ENCODE measurements around the gene STK32B.

DNA sequence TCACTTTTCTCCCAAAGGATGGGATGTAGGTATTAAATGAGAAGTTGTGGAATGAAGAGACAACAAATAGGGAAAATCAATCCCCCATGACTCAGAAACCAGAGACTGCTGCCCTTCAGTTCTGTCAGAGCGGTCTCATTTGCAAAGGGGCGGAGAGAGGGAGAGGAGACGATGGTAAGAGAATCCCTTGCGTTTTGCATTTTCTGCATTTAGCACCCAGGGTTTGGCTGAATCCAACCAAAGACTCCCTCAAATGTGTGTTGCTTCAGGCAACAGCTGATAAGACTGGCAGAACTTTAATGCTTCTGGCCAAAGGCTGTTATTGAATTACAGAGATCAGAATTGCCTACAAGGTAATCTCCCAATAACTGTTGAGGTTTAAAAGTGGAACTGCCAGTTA lies 426.9 kb downstream of the STK32B start:
- TF ChIP-seq POLR2A (IDR thresholded peaks at IDR 0.05) = no peak
- TF ChIP-seq, protein P1, sequence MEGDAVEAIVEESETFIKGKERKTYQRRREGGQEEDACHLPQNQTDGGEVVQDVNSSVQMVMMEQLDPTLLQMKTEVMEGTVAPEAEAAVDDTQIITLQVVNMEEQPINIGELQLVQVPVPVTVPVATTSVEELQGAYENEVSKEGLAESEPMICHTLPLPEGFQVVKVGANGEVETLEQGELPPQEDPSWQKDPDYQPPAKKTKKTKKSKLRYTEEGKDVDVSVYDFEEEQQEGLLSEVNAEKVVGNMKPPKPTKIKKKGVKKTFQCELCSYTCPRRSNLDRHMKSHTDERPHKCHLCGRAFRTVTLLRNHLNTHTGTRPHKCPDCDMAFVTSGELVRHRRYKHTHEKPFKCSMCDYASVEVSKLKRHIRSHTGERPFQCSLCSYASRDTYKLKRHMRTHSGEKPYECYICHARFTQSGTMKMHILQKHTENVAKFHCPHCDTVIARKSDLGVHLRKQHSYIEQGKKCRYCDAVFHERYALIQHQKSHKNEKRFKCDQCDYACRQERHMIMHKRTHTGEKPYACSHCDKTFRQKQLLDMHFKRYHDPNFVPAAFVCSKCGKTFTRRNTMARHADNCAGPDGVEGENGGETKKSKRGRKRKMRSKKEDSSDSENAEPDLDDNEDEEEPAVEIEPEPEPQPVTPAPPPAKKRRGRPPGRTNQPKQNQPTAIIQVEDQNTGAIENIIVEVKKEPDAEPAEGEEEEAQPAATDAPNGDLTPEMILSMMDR (IDR thresholded peaks at IDR 0.05) = no peak
